OCI-LY7 (cell line): ENCODE data around the gene CHL1. TPM values are rescaled to one million over a fixed set of nuclear protein-coding genes. Genes with fewer than 3 reads are reported as not detected.
A peak's percentile ranks its signal among the peaks of the same experiment; 100 is the strongest.

ENCODE experiments used
- BruUV-seq: library from RNA; stranded (reverse); fragments of 400-500 nt; replicated peaks from 2 replicates; lab custom pipeline; 2021; lab: Mats Ljungman, UMichigan
- CTCF ChIA-PET: fragments of 300-600 bp; sonication (Branson Sonifier 250); formaldehyde crosslinking; loops from one replicate; lab custom pipeline; 2022; ENCODE audit warnings: antibody characterized with exemption; ENCODE audit not compliant: unreplicated experiment; lab: Charles Lee
- POLR2A ChIA-PET: fragments of 300-600 bp; sonication (Branson Sonifier 250); formaldehyde crosslinking; loops from one replicate; lab custom pipeline; 2022; ENCODE audit warnings: antibody characterized with exemption; lab: Charles Lee
- DNase-seq: peaks from one replicate; pipeline ENCODE4 v3.0.0-alpha.2; 2015; ENCODE audit warnings: low spot score
- H2AFZ ChIP-seq: fragments of 200-600 bp; sonication (generic), shearing (Covaris generic); 2 replicates; pipeline ENCODE4 v1.6.1; 2014; ENCODE audit warnings: mild to moderate bottlenecking, antibody characterized with exemption, low read length, moderate library complexity
- H3K27ac ChIP-seq: fragments of 200-600 bp; sonication (generic); 2 replicates; pipeline ENCODE4 v1.5.1; 2014; ENCODE audit warnings: mixed run types, low read depth, mild to moderate bottlenecking, moderate library complexity, low read length, inconsistent platforms; ENCODE audit not compliant: poor library complexity, severe bottlenecking
- H3K36me3 ChIP-seq: fragments of 200-600 bp; sonication (generic); 2 replicates; pipeline ENCODE4 v1.6.1; 2014; ENCODE audit warnings: mild to moderate bottlenecking, antibody characterized with exemption, low read length, moderate library complexity, mixed read lengths; ENCODE audit not compliant: insufficient read depth
- H3K4me1 ChIP-seq: fragments of 200-600 bp; sonication (generic); 2 replicates; pipeline ENCODE4 v1.5.1; 2014; ENCODE audit warnings: mild to moderate bottlenecking, low read length; ENCODE audit not compliant: insufficient read depth, poor library complexity, severe bottlenecking
- H3K4me2 ChIP-seq: fragments of 200-600 bp; sonication (generic); 2 replicates; pipeline ENCODE4 v1.6.1; 2014; ENCODE audit warnings: mild to moderate bottlenecking, low read length
- H3K4me3 ChIP-seq: fragments of 200-600 bp; sonication (generic); 2 replicates; pipeline ENCODE4 v1.5.1; 2014; ENCODE audit warnings: mild to moderate bottlenecking, low read depth, low read length; ENCODE audit not compliant: poor library complexity, severe bottlenecking
- H3K79me2 ChIP-seq: fragments of 200-600 bp; sonication (generic); 2 replicates; pipeline ENCODE4 v1.6.1; 2016; ENCODE audit warnings: low read depth, mild to moderate bottlenecking, low read length, moderate library complexity, mixed read lengths; ENCODE audit not compliant: insufficient read depth
- H3K9me2 ChIP-seq: fragments of 200-600 bp; sonication (generic); 2 replicates; pipeline ENCODE4 v1.6.1; 2016; ENCODE audit warnings: mild to moderate bottlenecking, low read length, mixed read lengths; ENCODE audit not compliant: insufficient read depth
- H3K9me3 ChIP-seq: fragments of 200-600 bp; sonication (generic); 2 replicates; pipeline ENCODE4 v1.6.1; 2014; ENCODE audit warnings: mild to moderate bottlenecking, mixed run types, low read length, mixed read lengths
- H4K20me1 ChIP-seq: fragments of 200-600 bp; sonication (generic); 2 replicates; pipeline ENCODE4 v1.6.1; 2014; ENCODE audit warnings: mild to moderate bottlenecking, antibody characterized with exemption, low read length, moderate library complexity, mixed read lengths; ENCODE audit not compliant: insufficient read depth
- EZH2phosphoT487 ChIP-seq: fragments of 200-600 bp; sonication (generic); IDR thresholded peaks from 2 replicates; pipeline ENCODE4 v1.6.1; 2018; ENCODE audit warnings: low read depth, borderline replicate concordance, mild to moderate bottlenecking, mixed run types, antibody characterized with exemption, low read length, moderate library complexity, mixed read lengths
- intact Hi-C: fragments of 100-400 bp; cut with micrococcal nuclease; formaldehyde crosslinking; loops from one replicate; pipeline ENCODE4 v1.10.0; 2022; ENCODE audit not compliant: unreplicated experiment
- total RNA-seq, 2 experiments: library from RNA; depleted of rRNA in 1 of 2; stranded (reverse); fragments of >200 nt in 1 of 2; shearing (Covaris generic) in 1 of 2; gene quantifications; 2 replicates each; pipeline ENCODE4 v1.2.3, GENCODE V29; 2014 to 2022
- TF ChIP-seq, protein P1 (sequence below): fragments of 200-600 bp; sonication (generic); conservative IDR thresholded peaks from 2 replicates; pipeline ENCODE4 v1.5.1; 2014; ENCODE audit warnings: mild to moderate bottlenecking, antibody characterized with exemption, low read length, moderate library complexity, mixed read lengths

The CHL1 gene
- total RNA-seq, 2 experiments from 2014 or later: 0.51 TPM; not detected in 1

DNA sequence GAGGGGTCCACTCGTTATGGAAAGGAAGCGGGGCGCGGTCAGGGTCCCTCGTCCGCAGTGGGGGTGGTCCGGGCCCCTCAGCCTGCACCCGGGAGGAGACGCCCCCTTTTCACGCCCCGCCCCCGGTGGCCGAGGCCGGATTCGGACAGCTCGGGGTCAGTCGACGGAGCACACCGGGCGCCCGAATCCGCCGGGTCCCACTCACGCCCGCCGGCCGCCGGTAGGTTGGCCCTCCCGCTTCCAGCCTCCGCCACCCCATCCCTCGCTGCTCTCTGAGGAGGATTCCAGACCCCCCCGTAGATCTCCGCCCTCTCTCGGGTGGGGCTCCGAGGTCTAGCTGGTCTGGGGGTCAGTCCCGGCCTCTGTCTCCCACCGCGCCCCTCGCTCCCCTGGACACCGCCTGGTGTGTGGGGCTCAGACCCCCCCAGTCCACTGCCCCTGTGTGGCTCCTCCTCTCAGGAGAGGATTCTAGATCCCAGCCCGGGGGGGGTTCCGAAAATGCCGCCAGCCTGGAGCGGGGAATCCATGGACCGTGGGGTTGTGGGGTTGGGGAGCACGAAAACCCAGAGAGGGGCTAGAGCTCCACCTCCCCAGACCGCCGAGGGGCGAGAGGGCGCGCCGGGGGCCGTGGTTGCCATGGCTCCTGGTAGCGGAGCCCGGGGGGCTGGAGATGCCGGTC, 725 bp downstream of the CHL1 start:
- H3K4me2 ChIP-seq: peak overlapping the region; percentile 42; the same call in 1 of the 2 replicates
- POLR2A ChIA-PET: interaction anchor here (0.7 kb wide), 1 partner anchor 104 kb away, joined by 5 read pairs; no protein-coding TSS in a partner anchor

DNA sequence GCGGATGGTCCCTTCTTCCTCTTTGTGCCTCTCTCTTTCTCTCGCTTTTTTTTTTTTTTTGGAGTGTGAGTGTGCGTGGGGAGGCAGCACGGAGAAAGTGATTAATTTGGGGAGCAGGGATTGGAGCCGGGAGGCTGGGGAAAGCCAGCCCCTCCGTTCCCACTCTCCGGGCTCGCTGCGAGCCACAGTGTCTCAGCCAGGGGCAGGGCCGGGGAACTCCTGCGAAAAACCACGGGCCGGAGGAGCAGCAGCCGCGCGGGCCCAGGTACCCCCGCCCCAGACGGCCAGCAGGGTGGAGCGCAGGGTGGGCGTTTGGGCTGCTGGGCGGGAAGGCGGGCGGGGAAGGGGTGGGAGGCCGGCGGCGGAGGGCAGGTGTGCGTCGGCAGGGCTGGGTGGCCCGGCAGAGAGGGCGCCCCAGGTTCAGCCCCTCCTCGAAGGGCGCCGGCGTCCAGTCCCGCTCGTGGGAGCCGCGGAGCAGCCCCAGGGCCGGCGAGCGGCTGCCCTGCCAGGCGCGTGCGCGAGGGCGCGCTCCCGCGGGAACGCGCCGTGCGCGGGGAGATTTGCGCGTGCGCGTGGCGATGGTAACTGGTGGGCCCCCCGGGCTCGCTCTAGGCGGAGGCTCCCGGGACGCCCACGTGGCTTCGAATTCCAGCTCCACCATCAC, 1.4 kb downstream of the CHL1 start:
- H3K9me3 ChIP-seq: no peaks in the 10 kb centered on the region
- H3K27ac ChIP-seq: no peak overlapping the region
- intact Hi-C loops: no loop called here
- no peak for DNase-seq
- H3K79me2 ChIP-seq: no peaks in the 10 kb centered on the region
- TF ChIP-seq, protein P1, sequence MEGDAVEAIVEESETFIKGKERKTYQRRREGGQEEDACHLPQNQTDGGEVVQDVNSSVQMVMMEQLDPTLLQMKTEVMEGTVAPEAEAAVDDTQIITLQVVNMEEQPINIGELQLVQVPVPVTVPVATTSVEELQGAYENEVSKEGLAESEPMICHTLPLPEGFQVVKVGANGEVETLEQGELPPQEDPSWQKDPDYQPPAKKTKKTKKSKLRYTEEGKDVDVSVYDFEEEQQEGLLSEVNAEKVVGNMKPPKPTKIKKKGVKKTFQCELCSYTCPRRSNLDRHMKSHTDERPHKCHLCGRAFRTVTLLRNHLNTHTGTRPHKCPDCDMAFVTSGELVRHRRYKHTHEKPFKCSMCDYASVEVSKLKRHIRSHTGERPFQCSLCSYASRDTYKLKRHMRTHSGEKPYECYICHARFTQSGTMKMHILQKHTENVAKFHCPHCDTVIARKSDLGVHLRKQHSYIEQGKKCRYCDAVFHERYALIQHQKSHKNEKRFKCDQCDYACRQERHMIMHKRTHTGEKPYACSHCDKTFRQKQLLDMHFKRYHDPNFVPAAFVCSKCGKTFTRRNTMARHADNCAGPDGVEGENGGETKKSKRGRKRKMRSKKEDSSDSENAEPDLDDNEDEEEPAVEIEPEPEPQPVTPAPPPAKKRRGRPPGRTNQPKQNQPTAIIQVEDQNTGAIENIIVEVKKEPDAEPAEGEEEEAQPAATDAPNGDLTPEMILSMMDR: no peak
- no peak for TF ChIP-seq EZH2phosphoT487
- CTCF ChIA-PET: no interaction called here
- BruUV-seq: no TSS peak
- peak overlapping the region; percentile 42; the same call in 1 of the 2 replicates for H3K4me2 ChIP-seq
- no peaks in the 10 kb centered on the region; the same call in 1 of the 2 replicates for H4K20me1 ChIP-seq
- H3K9me2 ChIP-seq: no peaks in the 10 kb centered on the region
- no peak overlapping the region for H2AFZ ChIP-seq
- H3K36me3 ChIP-seq: no peaks in the 10 kb centered on the region
- POLR2A ChIA-PET: interaction anchor here (0.7 to 1.0 kb wide), 2 partner anchors 12 to 105 kb away, joined by 3 to 5 read pairs; no protein-coding TSS in a partner anchor
- H3K4me3 ChIP-seq: no peak overlapping the region
- no peaks in the 10 kb centered on the region for H3K4me1 ChIP-seq

More for the DNA sequence above, 725 bp downstream of the CHL1 start:
- no peak for DNase-seq
- H3K27ac ChIP-seq: no peak overlapping the region
- BruUV-seq: no TSS peak
- H3K4me1 ChIP-seq: no peaks in the 10 kb centered on the region
- H3K79me2 ChIP-seq: no peaks in the 10 kb centered on the region
- H3K4me3 ChIP-seq: no peak overlapping the region
- intact Hi-C loops: no loop called here
- H3K36me3 ChIP-seq: no peaks in the 10 kb centered on the region
- no peak overlapping the region for H2AFZ ChIP-seq
- H3K9me2 ChIP-seq: no peaks in the 10 kb centered on the region
- CTCF ChIA-PET: no interaction called here
- TF ChIP-seq, protein P1: no peak
- no peak for TF ChIP-seq EZH2phosphoT487
- H4K20me1 ChIP-seq: no peaks in the 10 kb centered on the region; the same call in 1 of the 2 replicates
- no peaks in the 10 kb centered on the region for H3K9me3 ChIP-seq
